H9 (cell line): ENCODE results near the gene DNM2. TPM values are rescaled to one million over a fixed set of nuclear protein-coding genes. Genes with fewer than 3 reads are reported as not detected.

Experiments
- DNase-seq: peaks from one replicate; pipeline ENCODE4 v3.0.0-alpha.2; 2017
- H2AFZ ChIP-seq: one replicate; pipeline ENCODE4 v1.6.1; 2013; ENCODE audit warnings: mild to moderate bottlenecking, low read length, control low read depth, moderate library complexity
- H2AK5ac ChIP-seq: 2 replicates; pipeline ENCODE4 v1.6.1; 2013; ENCODE audit warnings: low read length, control low read depth, mixed read lengths; ENCODE audit not compliant: insufficient read length
- H2BK120ac ChIP-seq: one replicate; pipeline ENCODE4 v1.6.1; 2013; ENCODE audit warnings: low read depth, mild to moderate bottlenecking, low read length, control low read depth, inconsistent platforms; ENCODE audit not compliant: poor library complexity, severe bottlenecking
- H2BK12ac ChIP-seq: 2 replicates; pipeline ENCODE4 v1.6.1; 2013; ENCODE audit warnings: low read length, control low read depth, mixed read lengths, low read depth; ENCODE audit not compliant: insufficient read length
- H2BK15ac ChIP-seq: 2 replicates; pipeline ENCODE4 v1.6.1; 2013; ENCODE audit warnings: low read depth, low read length, control low read depth
- H2BK20ac ChIP-seq: one replicate; pipeline ENCODE4 v1.6.1; 2013; ENCODE audit warnings: low read depth, mild to moderate bottlenecking, low read length, control low read depth, inconsistent platforms; ENCODE audit not compliant: poor library complexity, severe bottlenecking
- H2BK5ac ChIP-seq: 2 replicates; pipeline ENCODE4 v1.6.1; 2013; ENCODE audit warnings: low read length, control low read depth, mixed read lengths; ENCODE audit not compliant: insufficient read length
- H3K14ac ChIP-seq: 2 replicates; pipeline ENCODE4 v1.6.1; 2013; ENCODE audit warnings: low read length, control low read depth; ENCODE audit not compliant: insufficient read depth
- H3K18ac ChIP-seq: 2 replicates; pipeline ENCODE4 v1.6.1; 2013; ENCODE audit warnings: low read depth, mild to moderate bottlenecking, mixed read lengths, low read length, control low read depth; ENCODE audit not compliant: insufficient read length
- H3K23ac ChIP-seq: 2 replicates; pipeline ENCODE4 v1.6.1; 2013; ENCODE audit warnings: low read length, control low read depth, mixed read lengths, low read depth; ENCODE audit not compliant: insufficient read length
- H3K23me2 ChIP-seq: 2 replicates; pipeline ENCODE4 v1.6.1; 2013; ENCODE audit warnings: low read depth, mild to moderate bottlenecking, mixed read lengths, low read length, control low read depth; ENCODE audit not compliant: insufficient read length, poor library complexity, severe bottlenecking
- H3K27ac ChIP-seq: 2 replicates; pipeline ENCODE4 v1.5.1; 2013; ENCODE audit warnings: low read length, control low read depth, mixed read lengths, low read depth; ENCODE audit not compliant: insufficient read length
- H3K27me3 ChIP-seq: 2 replicates; pipeline ENCODE4 v1.6.1; 2013; ENCODE audit warnings: low read length, control low read depth, inconsistent platforms; ENCODE audit not compliant: insufficient read depth
- H3K4ac ChIP-seq: 2 replicates; pipeline ENCODE4 v1.6.1; 2013; ENCODE audit warnings: low read depth, mild to moderate bottlenecking, control low read depth, inconsistent platforms, low read length, moderate library complexity
- H3K4me1 ChIP-seq: 2 replicates; pipeline ENCODE4 v1.6.1; 2013; ENCODE audit warnings: low read length, control low read depth, inconsistent platforms; ENCODE audit not compliant: insufficient read depth
- H3K4me2 ChIP-seq: 2 replicates; pipeline ENCODE4 v1.6.1; 2013; ENCODE audit warnings: low read length, control low read depth, mixed read lengths; ENCODE audit not compliant: insufficient read length, insufficient read depth
- H3K56ac ChIP-seq: 2 replicates; pipeline ENCODE4 v1.6.1; 2013; ENCODE audit warnings: low read depth, mild to moderate bottlenecking, mixed read lengths, low read length, control low read depth; ENCODE audit not compliant: insufficient read length
- H3K79me1 ChIP-seq: 2 replicates; pipeline ENCODE4 v1.6.1; 2013; ENCODE audit warnings: low read depth, mild to moderate bottlenecking, moderate library complexity, low read length, control low read depth, inconsistent platforms; ENCODE audit not compliant: insufficient read depth, poor library complexity, severe bottlenecking
- H3K79me2 ChIP-seq: 2 replicates; pipeline ENCODE4 v1.6.1; 2013; ENCODE audit warnings: low read length, control low read depth, inconsistent platforms; ENCODE audit not compliant: insufficient read depth
- H3K9ac ChIP-seq: 2 replicates; pipeline ENCODE4 v1.6.1; 2013; ENCODE audit warnings: low read length, control low read depth, mixed read lengths; ENCODE audit not compliant: insufficient read length; ENCODE audit errors: extremely low read depth
- H3K9me3 ChIP-seq: one replicate; pipeline ENCODE4 v1.6.1; 2013; ENCODE audit warnings: low read depth, low read length, inconsistent platforms; ENCODE audit not compliant: control insufficient read depth
- H3T11ph ChIP-seq: one replicate; pipeline ENCODE4 v1.6.1; 2013; ENCODE audit warnings: mild to moderate bottlenecking, low read length, control low read depth, inconsistent platforms
- H4K20me1 ChIP-seq: one replicate; pipeline ENCODE4 v1.6.1; 2013; ENCODE audit not compliant: control insufficient read depth, insufficient read length, insufficient read depth
- H4K5ac ChIP-seq: 2 replicates; pipeline ENCODE4 v1.6.1; 2013; ENCODE audit warnings: low read depth, mild to moderate bottlenecking, mixed read lengths, low read length, control low read depth; ENCODE audit not compliant: insufficient read length
- H4K8ac ChIP-seq: replicated peaks from 2 replicates; pipeline ENCODE4 v1.6.1; 2013; ENCODE audit warnings: low read length, control low read depth, mixed read lengths, low read depth; ENCODE audit not compliant: insufficient read length
- H4K91ac ChIP-seq: 2 replicates; pipeline ENCODE4 v1.6.1; 2013; ENCODE audit warnings: low read depth, mild to moderate bottlenecking, moderate library complexity, mixed read lengths, low read length, control low read depth; ENCODE audit not compliant: insufficient read length
- H3K27ac Mint-ChIP-seq, 3 experiments: 2 replicates in 2 of 3; 3 replicates in 1 of 3; pipeline ENCODE4 v1.8.0; 2020 to 2021; ENCODE audit warnings: mixed read lengths in 3 of 3, mild to moderate bottlenecking in 1 of 3, moderate library complexity in 1 of 3
- H3K27me3 Mint-ChIP-seq: 2 replicates; pipeline ENCODE4 v1.8.0; 2021; ENCODE audit warnings: low read depth, mild to moderate bottlenecking, moderate library complexity, mixed read lengths
- H3K36me3 Mint-ChIP-seq, 3 experiments: 2 replicates in 2 of 3; 3 replicates in 1 of 3; pipeline ENCODE4 v1.8.0; 2020 to 2021; ENCODE audit warnings: low read depth in 3 of 3, mixed read lengths in 3 of 3; ENCODE audit not compliant: insufficient read depth in 1 of 3
- H3K4me1 Mint-ChIP-seq, 2 experiments: 2 replicates each; pipeline ENCODE4 v1.8.0; 2020; ENCODE audit warnings: mixed read lengths in 2 of 2
- H3K4me3 Mint-ChIP-seq, 2 experiments: 2 replicates in 1 of 2; 3 replicates in 1 of 2; pipeline ENCODE4 v1.8.0; 2020 to 2021; ENCODE audit warnings: mild to moderate bottlenecking in 2 of 2, mixed read lengths in 2 of 2, moderate library complexity in 1 of 2
- H3K9me3 Mint-ChIP-seq, 2 experiments: 2 replicates in 1 of 2; 3 replicates in 1 of 2; pipeline ENCODE4 v1.8.0; 2020; ENCODE audit warnings: mild to moderate bottlenecking in 2 of 2, mixed read lengths in 2 of 2, moderate library complexity in 1 of 2
- CTCF ChIP-seq: fragments of 200-600 bp; sonication (generic); conservative IDR thresholded peaks from 3 replicates; pipeline ENCODE4 v1.8.0; 2021; ENCODE audit warnings: antibody characterized with exemption, mild to moderate bottlenecking
- WGBS: extraction: QIAGEN DNeasy Blood & Tissue Kit; methylation state at CpG from one replicate; pipeline ENCODE4 v1.1.7; 2013; ENCODE audit warnings: missing lambda C conversion rate, low lambda C conversion rate, mixed read lengths; ENCODE audit not compliant: insufficient read length; ENCODE audit errors: extremely low coverage; 5-methylcytosine and 5-hydroxymethylcytosine counted together
- total RNA-seq: library from RNA; stranded (reverse); gene quantifications from 2 replicates; pipeline ENCODE4 v1.2.1, GENCODE V29; 2021

Gene DNM2
- total RNA-seq, 1 experiment from 2014 or later, result 152 TPM

- H3K4me1 ChIP-seq, result no peaks in the 10 kb centered on the region
- no peaks in the 10 kb centered on the region for H3K79me1 ChIP-seq
- H3K4me1 Mint-ChIP-seq, result peaks cover 0 to 4% of the 10 kb centered on the region in 2 experiments; a peak in 1 of 4 replicates
- H3K9me3 Mint-ChIP-seq, result no peaks in the 10 kb centered on the region
- H3K27me3 Mint-ChIP-seq, result no peaks in the 10 kb centered on the region
- no peaks in the 10 kb centered on the region for H3K79me2 ChIP-seq
- H2BK20ac ChIP-seq, result no peak overlapping the region
- no peak overlapping the region for H2BK12ac ChIP-seq
- H4K91ac ChIP-seq, result no peak overlapping the region
- no peaks in the 10 kb centered on the region for H3K9me3 ChIP-seq
- H3T11ph ChIP-seq, result no peak overlapping the region
- no peak overlapping the region; a peak in 1 of 5 replicates for H3K4me3 Mint-ChIP-seq
- H3K36me3 Mint-ChIP-seq, result peaks cover 30 to 58% (median 37%) of the 10 kb centered on the region in 3 experiments
- H3K23me2 ChIP-seq, result no peaks in the 10 kb centered on the region
- H4K20me1 ChIP-seq, result peaks cover 3% of the 10 kb centered on the region
- H3K23ac ChIP-seq, result no peak overlapping the region
- no peak overlapping the region for H3K9ac ChIP-seq
- no peak overlapping the region for H2BK5ac ChIP-seq
- no peak overlapping the region for H3K27ac ChIP-seq
- H4K8ac ChIP-seq, result no peak overlapping the region
- no peak overlapping the region for H2AK5ac ChIP-seq
- WGBS, result no CpG with 5 or more reads among the region's 27 CpGs
- no peak overlapping the region for H4K5ac ChIP-seq
- no peak overlapping the region for H3K14ac ChIP-seq
- no peak for TF ChIP-seq CTCF
- no peak overlapping the region for H2BK120ac ChIP-seq
- no peak overlapping the region for H3K18ac ChIP-seq
- H2AFZ ChIP-seq, result no peak overlapping the region
- H3K4ac ChIP-seq, result no peak overlapping the region
- no peaks in the 10 kb centered on the region for H3K27me3 ChIP-seq
- no peak overlapping the region for H3K56ac ChIP-seq
- no peak overlapping the region for H2BK15ac ChIP-seq
- H3K4me2 ChIP-seq, result no peak overlapping the region
- H3K27ac Mint-ChIP-seq, result no peak overlapping the region; a peak in 1 of 7 replicates
- no peak for DNase-seq
Measured at GRCh38 chr19:10819124-10820060, 101.5 kb downstream of the DNM2 start.
